T-cell (primary cell): ENCODE measurements around the gene NBPF20. TPM values are rescaled to one million over a fixed set of nuclear protein-coding genes. Genes with fewer than 3 reads are reported as not detected.
"Not testable (repeated sequence)": the region's sequence is repeated elsewhere in the genome, so short reads cannot be mapped to it uniquely, and the experiment has no call there.

Experiments
- ATAC-seq, 4 experiments: fragments of 200-7000 bp in 3 of 4; fragments of 150-1000 bp in 1 of 4; cut with Tn5 transposase; replicated peaks in 1 of 4; 1 replicate in 3 of 4; 2 replicates in 1 of 4; pipeline ENCODE4 v1.10.0; 2021; ENCODE audit warnings: moderate library complexity in 3 of 4, mild to moderate bottlenecking in 2 of 4, moderate number of reproducible peaks in 1 of 4
- CTCF ChIA-PET, 2 donors: fragments of 300-600 bp; sonication (Branson Sonifier 250); formaldehyde crosslinking; loops; one replicate each; lab custom pipeline; 2022; ENCODE audit warnings: antibody characterized with exemption in 2 of 2; lab: Charles Lee
- POLR2A ChIA-PET, 2 donors: fragments of 300-600 bp; sonication (Branson Sonifier 250); formaldehyde crosslinking; loops; one replicate each; lab custom pipeline; 2022; ENCODE audit warnings: antibody characterized with exemption in 2 of 2; lab: Charles Lee
- DNase-seq, 35 experiments: peaks; one replicate each; pipeline versions ENCODE4 v3.0.0 to v3.0.0-alpha.2; 2013 to 2023
- H3K27ac ChIP-seq: one replicate; pipeline ENCODE4 v1.5.1; 2013; ENCODE audit warnings: low read length
- H3K27me3 ChIP-seq, 2 experiments: replicated peaks in 1 of 2; 1 replicate in 1 of 2; 2 replicates in 1 of 2; pipeline versions ENCODE4 v1.6.1 to v1.7.0; 2013; ENCODE audit warnings: low read length in 1 of 2, mixed read lengths in 1 of 2; ENCODE audit not compliant: control insufficient read depth in 2 of 2, insufficient read depth in 2 of 2; ENCODE audit errors: extremely low read depth in 1 of 2
- H3K36me3 ChIP-seq, 2 donors: 1 replicate in 1 of 2; 2 replicates in 1 of 2; pipeline versions ENCODE4 v1.6.1 to v1.7.0; 2013; ENCODE audit warnings: low read length in 1 of 2; ENCODE audit not compliant: control insufficient read depth in 2 of 2, insufficient read depth in 1 of 2; ENCODE audit errors: extremely low read depth in 1 of 2
- H3K4me1 ChIP-seq, 2 experiments: 1 replicate in 1 of 2; 2 replicates in 1 of 2; pipeline versions ENCODE4 v1.6.1 to v1.7.0; 2013; ENCODE audit warnings: low read length in 2 of 2, mixed read lengths in 1 of 2; ENCODE audit not compliant: insufficient read depth in 2 of 2, control insufficient read depth in 1 of 2; ENCODE audit errors: extremely low read depth in 1 of 2
- H3K4me3 ChIP-seq, 2 donors: 1 replicate in 1 of 2; 2 replicates in 1 of 2; pipeline versions ENCODE4 v1.5.1 to v1.7.0; 2013; ENCODE audit warnings: mild to moderate bottlenecking in 2 of 2, low read length in 1 of 2, moderate library complexity in 1 of 2; ENCODE audit not compliant: control insufficient read depth in 1 of 2; ENCODE audit errors: extremely low read depth in 1 of 2
- H3K9me3 ChIP-seq: 2 replicates; pipeline ENCODE4 v1.7.0; 2013
- H3K27ac Mint-ChIP-seq, 2 donors: one replicate each; pipeline ENCODE4 v1.8.0; 2020 to 2021; ENCODE audit warnings: mild to moderate bottlenecking in 2 of 2, mixed read lengths in 2 of 2
- H3K27me3 Mint-ChIP-seq, 2 donors: one replicate each; pipeline ENCODE4 v1.8.0; 2021 to 2022; ENCODE audit warnings: mixed read lengths in 2 of 2
- H3K36me3 Mint-ChIP-seq: one replicate; pipeline ENCODE4 v1.8.0; 2021; ENCODE audit warnings: mixed read lengths
- H3K4me1 Mint-ChIP-seq, 3 donors: one replicate each; pipeline ENCODE4 v1.8.0; 2020 to 2022; ENCODE audit warnings: mixed read lengths in 3 of 3, mild to moderate bottlenecking in 1 of 3
- H3K4me3 Mint-ChIP-seq, 3 donors: one replicate each; pipeline ENCODE4 v1.8.0; 2020 to 2022; ENCODE audit warnings: mild to moderate bottlenecking in 3 of 3, mixed read lengths in 3 of 3, moderate library complexity in 3 of 3
- H3K9me3 Mint-ChIP-seq, 3 donors: one replicate each; pipeline ENCODE4 v1.8.0; 2020 to 2022; ENCODE audit warnings: mixed read lengths in 3 of 3
- WGBS: methylation state at CpG from one replicate; pipeline ENCODE4 v1.1.5; 2013; ENCODE audit warnings: missing lambda C conversion rate; ENCODE audit not compliant: insufficient coverage; 5-methylcytosine and 5-hydroxymethylcytosine counted together
- total RNA-seq, 35 experiments: library from RNA in 6 of 35; stranded (reverse) in 6 of 35; fragments of 120-200 nt in 1 of 35; gene quantifications; one replicate each; pipeline versions ENCODE4 v1.2.1 to v1.2.4 and lab custom pipeline; 2013 to 2026

NBPF20 gene
- total RNA-seq, 5 donors from 2014 or later (not counting 1 experiment from before 2014, with no cell fraction given) = 2.7 to 8.2 (median 3.9) TPM

GRCh38 chr1:145400701-145401100 is 24.7 kb downstream of the NBPF20 start:
- H3K9me3 Mint-ChIP-seq, H3K4me1 ChIP-seq, H3K4me1 Mint-ChIP-seq, H3K27me3 ChIP-seq, H3K4me3 ChIP-seq, POLR2A ChIA-PET, H3K4me3 Mint-ChIP-seq, H3K27ac ChIP-seq, H3K36me3 ChIP-seq, DNase-seq, H3K9me3 ChIP-seq, H3K27ac Mint-ChIP-seq, CTCF ChIA-PET, ATAC-seq, H3K27me3 Mint-ChIP-seq: not testable (repeated sequence)
- peaks cover 10% of the 10 kb centered on the region for H3K36me3 Mint-ChIP-seq
- no CpG with 5 or more reads among the region's 6 CpGs for WGBS

Other genes with a start within 250 kb of the NBPF20 start
- gene PPIAL4D, start 183.4 kb downstream of the NBPF20 start, total RNA-seq = 1 to 10 TPM in 1 of 5 donors, under 1 TPM in 1, not detected in 3; 0.98 to 1.4 TPM
- 10 to 100 TPM; 30.3 to 46.2 (median 35.0) TPM for gene GPR89A, start 182.4 kb upstream of the NBPF20 start, total RNA-seq